ENCODE measurements around the gene COLEC12.

GRCh38 chr18:269480-270095 is 230.9 kb downstream of the COLEC12 start:
- no peak for TF ChIP-seq KLF10 (tag by site-specific recombination; IDR thresholded peaks at IDR 0.05)
- TF ChIP-seq CTCF (tag by site-specific recombination; IDR thresholded peaks at IDR 0.05), result no peak
- TF ChIP-seq REPIN1 (tag by site-specific recombination; IDR thresholded peaks at IDR 0.05; ENCODE audit: low read depth), result no peak
- TF ChIP-seq ZNF513 (tag by site-specific recombination; IDR thresholded peaks at IDR 0.05), result no peak
- no peak for TF ChIP-seq YY1 (tag by site-specific recombination; IDR thresholded peaks at IDR 0.05)
- no peak for TF ChIP-seq BCL11A (tag by site-specific recombination; IDR thresholded peaks at IDR 0.05; ENCODE audit: low read depth)
- TF ChIP-seq ZNF530 (tag by site-specific recombination; IDR thresholded peaks at IDR 0.05; ENCODE audit: low read depth), result no peak
- no peak for TF ChIP-seq MYNN (tag by site-specific recombination; IDR thresholded peaks at IDR 0.05; ENCODE audit: borderline replicate concordance)
- TF ChIP-seq ZBTB8A (tag by site-specific recombination; IDR thresholded peaks at IDR 0.05), result no peak
- TF ChIP-seq ZNF292 (tag by site-specific recombination; IDR thresholded peaks at IDR 0.05; ENCODE audit: borderline replicate concordance, low read depth), result no peak
- TF ChIP-seq REST (tag by site-specific recombination; IDR thresholded peaks at IDR 0.05), result no peak
- TF ChIP-seq ZNF19 (tag by site-specific recombination; IDR thresholded peaks at IDR 0.05; ENCODE audit: low read depth), result no peak

Data from HEK293 (cell line).